GM18505 (cell line): ENCODE measurements around the gene QSOX2.

Experiments
- ATAC-seq: cut with Tn5 transposase; IDR thresholded peaks from one replicate; pipeline ENCODE4 v1.9.1; 2021; ENCODE audit not compliant: unreplicated experiment
- POLR2A ChIP-seq: IDR thresholded peaks from 4 replicates; pipeline ENCODE4 v1.6.1; 2011; ENCODE audit warnings: borderline replicate concordance; ENCODE audit not compliant: insufficient read depth, insufficient read length; ENCODE audit errors: extremely low read depth

The QSOX2 gene

GRCh38 chr9:136225748-136226679 lies 19.6 kb downstream of the QSOX2 start:
- peak; percentile 23 for TF ChIP-seq POLR2A
- peak; percentile 47 for ATAC-seq

- TF ChIP-seq POLR2A = peak; percentile 29
- peak; percentile 46 for ATAC-seq
Measured at GRCh38 chr9:136225366-136225747, 20.3 kb downstream of the QSOX2 start.

- no peak for ATAC-seq
- no peak for TF ChIP-seq POLR2A
Measured at GRCh38 chr9:136223871-136224640, 21.6 kb downstream of the QSOX2 start.

- TF ChIP-seq POLR2A = no peak
- no peak for ATAC-seq
Measured at GRCh38 chr9:136222906-136223285, 22.7 kb downstream of the QSOX2 start.

- no peak for TF ChIP-seq POLR2A
Measured at GRCh38 chr9:136222166-136222905, 23.3 kb downstream of the QSOX2 start.

GRCh38 chr9:136220017-136220729 lies 25.4 kb downstream of the QSOX2 start:
- no peak for TF ChIP-seq POLR2A
- no peak for ATAC-seq

More at GRCh38 chr9:136222166-136222905, 23.3 kb downstream of the QSOX2 start:
- no peak for ATAC-seq

GRCh38 chr9:136219276-136219675 lies 26.3 kb downstream of the QSOX2 start:
- TF ChIP-seq POLR2A = no peak
- no peak for ATAC-seq

- TF ChIP-seq POLR2A = no peak
- ATAC-seq = no peak
Measured at GRCh38 chr9:136218673-136219072, 26.9 kb downstream of the QSOX2 start.

- no peak for ATAC-seq
- TF ChIP-seq POLR2A = no peak
Measured at GRCh38 chr9:136218271-136218670, 27.3 kb downstream of the QSOX2 start.

- ATAC-seq = no peak
Measured at GRCh38 chr9:136216541-136217244, 28.9 kb downstream of the QSOX2 start.

GRCh38 chr9:136213733-136214132 lies 31.9 kb downstream of the QSOX2 start:
- ATAC-seq = no peak
- TF ChIP-seq POLR2A = no peak

More at GRCh38 chr9:136216541-136217244, 28.9 kb downstream of the QSOX2 start:
- TF ChIP-seq POLR2A = no peak

GRCh38 chr9:136212345-136212950 lies 33.2 kb downstream of the QSOX2 start:
- no peak for ATAC-seq

More at GRCh38 chr9:136212345-136212950, 33.2 kb downstream of the QSOX2 start:
- TF ChIP-seq POLR2A = no peak
